SU-DHL-6 (cell line): Measurements from ENCODE around the gene NSDHL.

ENCODE experiments used
- EZH2phosphoT487 ChIP-seq: fragments of 200-600 bp; sonication (generic), shearing (Covaris generic); conservative IDR thresholded peaks from 2 replicates; pipeline ENCODE4 v1.6.1; 2018; ENCODE audit warnings: mild to moderate bottlenecking, antibody characterized with exemption, low read length, moderate library complexity, mixed read lengths
- TF ChIP-seq, protein P1 (sequence below): fragments of 200-600 bp; sonication (generic); IDR thresholded peaks from one replicate; pipeline ENCODE4 v1.5.1; 2017; ENCODE audit warnings: antibody characterized with exemption, mild to moderate bottlenecking, low read length, moderate library complexity; ENCODE audit not compliant: insufficient read depth, poor library complexity, severe bottlenecking

GRCh38 chrX:152861826-152862225 lies 31.0 kb downstream of the NSDHL start:
- TF ChIP-seq, protein P1, sequence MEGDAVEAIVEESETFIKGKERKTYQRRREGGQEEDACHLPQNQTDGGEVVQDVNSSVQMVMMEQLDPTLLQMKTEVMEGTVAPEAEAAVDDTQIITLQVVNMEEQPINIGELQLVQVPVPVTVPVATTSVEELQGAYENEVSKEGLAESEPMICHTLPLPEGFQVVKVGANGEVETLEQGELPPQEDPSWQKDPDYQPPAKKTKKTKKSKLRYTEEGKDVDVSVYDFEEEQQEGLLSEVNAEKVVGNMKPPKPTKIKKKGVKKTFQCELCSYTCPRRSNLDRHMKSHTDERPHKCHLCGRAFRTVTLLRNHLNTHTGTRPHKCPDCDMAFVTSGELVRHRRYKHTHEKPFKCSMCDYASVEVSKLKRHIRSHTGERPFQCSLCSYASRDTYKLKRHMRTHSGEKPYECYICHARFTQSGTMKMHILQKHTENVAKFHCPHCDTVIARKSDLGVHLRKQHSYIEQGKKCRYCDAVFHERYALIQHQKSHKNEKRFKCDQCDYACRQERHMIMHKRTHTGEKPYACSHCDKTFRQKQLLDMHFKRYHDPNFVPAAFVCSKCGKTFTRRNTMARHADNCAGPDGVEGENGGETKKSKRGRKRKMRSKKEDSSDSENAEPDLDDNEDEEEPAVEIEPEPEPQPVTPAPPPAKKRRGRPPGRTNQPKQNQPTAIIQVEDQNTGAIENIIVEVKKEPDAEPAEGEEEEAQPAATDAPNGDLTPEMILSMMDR = no peak
- no peak for TF ChIP-seq EZH2phosphoT487
